Activated T-cell treated with anti-CD3 and anti-CD28 coated beads, Interleukin-2, amount 50 U/mL, for 72 hours (primary cell): Measurements from ENCODE around the gene MICAL2. TPM values are rescaled to one million over a fixed set of nuclear protein-coding genes. Genes with fewer than 3 reads are reported as not detected.

Source experiments
- ATAC-seq, 2 donors: fragments of 150-1000 bp; cut with Tn5 transposase; replicated peaks in 1 of 2; 2 replicates each; pipeline ENCODE4 v1.10.0; 2021; ENCODE audit warnings: moderate library complexity in 2 of 2, mild to moderate bottlenecking in 1 of 2
- DNase-seq, 2 donors: peaks; one replicate each; pipeline ENCODE4 v3.0.0; 2021 to 2022; ENCODE audit warnings: mixed read lengths in 1 of 2
- H3K27ac Mint-ChIP-seq: one replicate; pipeline ENCODE4 v1.8.0; 2022; ENCODE audit warnings: mild to moderate bottlenecking, moderate library complexity, mixed read lengths
- H3K27me3 Mint-ChIP-seq: one replicate; pipeline ENCODE4 v1.8.0; 2022; ENCODE audit warnings: low read depth, mixed read lengths
- H3K36me3 Mint-ChIP-seq, 2 donors: one replicate each; pipeline ENCODE4 v1.8.0; 2022; ENCODE audit warnings: mixed read lengths in 2 of 2, mild to moderate bottlenecking in 1 of 2; ENCODE audit not compliant: insufficient read depth in 2 of 2
- H3K4me1 Mint-ChIP-seq: one replicate; pipeline ENCODE4 v1.8.0; 2022; ENCODE audit warnings: low read depth, mixed read lengths
- H3K4me3 Mint-ChIP-seq, 2 donors: one replicate each; pipeline ENCODE4 v1.8.0; 2022; ENCODE audit warnings: mild to moderate bottlenecking in 2 of 2, mixed read lengths in 2 of 2, moderate library complexity in 2 of 2
- H3K9me3 Mint-ChIP-seq, 2 donors: one replicate each; pipeline ENCODE4 v1.8.0; 2022; ENCODE audit warnings: mixed read lengths in 2 of 2
- total RNA-seq, 2 donors: library from RNA; stranded (reverse); gene quantifications; one replicate each; pipeline ENCODE4 v1.2.3, GENCODE V29; 2022

MICAL2 gene
- total RNA-seq, 2 donors from 2014 or later: 227 to 322 TPM

GRCh38 chr11:12280838-12281565 lies 170.6 kb downstream of the MICAL2 start:
- peaks cover 25% of the 10 kb centered on the region for H3K4me1 Mint-ChIP-seq
- ATAC-seq (peak; percentile 74 to 83), DNase-seq (peak; percentile 26 to 53)

GRCh38 chr11:12281571-12282478 lies 171.4 kb downstream of the MICAL2 start:
- Mint-ChIP-seq H3K4me1 (peaks cover 25% of the 10 kb centered on the region), H3K27ac (no peak overlapping the region), H3K9me3 (no peaks in the 10 kb centered on the region), H3K4me3 (no peak overlapping the region), H3K27me3 (no peaks in the 10 kb centered on the region), H3K36me3 (no peaks in the 10 kb centered on the region)
- DNase-seq (peak; percentile 74 to 82), ATAC-seq (peak; percentile 53 to 54)

More at GRCh38 chr11:12280838-12281565, 170.6 kb downstream of the MICAL2 start:
- H3K36me3 Mint-ChIP-seq: no peaks in the 10 kb centered on the region
- H3K9me3 Mint-ChIP-seq: no peaks in the 10 kb centered on the region
- no peaks in the 10 kb centered on the region for H3K27me3 Mint-ChIP-seq
- peak overlapping the region in 1 of 2 donors; percentile 33 for H3K4me3 Mint-ChIP-seq
- no peak overlapping the region for H3K27ac Mint-ChIP-seq

GRCh38 chr11:12282676-12283075 lies 172.3 kb downstream of the MICAL2 start:
- no peak overlapping the region for H3K4me3 Mint-ChIP-seq
- ATAC-seq: no peak
- H3K4me1 Mint-ChIP-seq: peaks cover 25% of the 10 kb centered on the region
- H3K36me3 Mint-ChIP-seq: no peaks in the 10 kb centered on the region
- H3K27me3 Mint-ChIP-seq: no peaks in the 10 kb centered on the region
- no peaks in the 10 kb centered on the region for H3K9me3 Mint-ChIP-seq
- H3K27ac Mint-ChIP-seq: no peak overlapping the region
- no peak for DNase-seq

GRCh38 chr11:12284316-12285050 lies 174.1 kb downstream of the MICAL2 start:
- no peak overlapping the region for H3K4me3 Mint-ChIP-seq
- peaks cover 25% of the 10 kb centered on the region for H3K4me1 Mint-ChIP-seq
- H3K9me3 Mint-ChIP-seq: no peaks in the 10 kb centered on the region
- ATAC-seq (no peak), DNase-seq (no peak)
- H3K27me3 Mint-ChIP-seq: no peaks in the 10 kb centered on the region
- no peaks in the 10 kb centered on the region for H3K36me3 Mint-ChIP-seq
- H3K27ac Mint-ChIP-seq: no peak overlapping the region

DNA sequence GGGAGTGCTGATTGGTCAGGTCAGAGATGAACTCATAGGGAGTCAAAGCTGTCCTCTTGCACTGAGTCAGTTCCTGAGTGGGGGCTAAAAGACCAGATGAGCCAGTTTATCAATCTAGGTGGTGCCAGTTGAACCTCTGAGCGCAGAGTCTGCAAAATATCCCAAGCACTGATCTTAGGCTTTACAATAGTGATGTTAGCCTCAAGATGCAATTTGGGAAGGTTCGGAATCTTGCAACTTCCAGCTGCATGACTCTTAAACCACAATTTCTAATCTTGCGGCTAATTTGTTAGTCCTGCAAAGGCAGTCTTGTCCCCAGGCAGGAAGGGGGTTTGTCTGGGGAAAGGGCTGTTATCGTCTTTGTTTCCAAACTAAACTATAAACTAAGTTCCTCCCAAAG lies 174.7 kb downstream of the MICAL2 start:
- Mint-ChIP-seq H3K9me3 (no peaks in the 10 kb centered on the region), H3K27me3 (no peaks in the 10 kb centered on the region), H3K4me3 (no peak overlapping the region), H3K36me3 (no peaks in the 10 kb centered on the region), H3K4me1 (peaks cover 26% of the 10 kb centered on the region), H3K27ac (no peak overlapping the region)
- DNase-seq (no peak), ATAC-seq (no peak)

DNA sequence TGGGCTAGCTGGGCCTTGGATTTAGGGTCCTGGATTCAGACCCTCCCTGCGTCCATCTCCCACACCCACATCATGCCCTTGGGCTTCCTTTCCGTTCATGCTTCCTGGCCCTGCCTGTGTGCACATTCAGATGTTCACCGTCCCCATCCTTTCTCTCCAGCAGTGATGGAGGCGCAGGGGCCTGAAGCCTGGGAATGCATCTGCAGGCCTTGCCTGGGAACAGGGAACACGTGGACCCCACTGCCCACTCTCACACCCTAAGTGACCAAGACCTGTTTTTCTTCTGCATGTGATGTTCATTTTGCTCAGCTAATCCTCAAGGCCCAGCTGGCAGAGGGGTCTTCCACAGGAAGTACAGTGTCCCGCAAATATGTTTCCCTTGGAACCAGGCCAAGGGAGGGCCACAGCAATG lies 175.4 kb downstream of the MICAL2 start:
- Mint-ChIP-seq H3K4me1 (peaks cover 23% of the 10 kb centered on the region), H3K9me3 (no peaks in the 10 kb centered on the region), H3K4me3 (no peak overlapping the region), H3K36me3 (no peaks in the 10 kb centered on the region), H3K27me3 (no peaks in the 10 kb centered on the region), H3K27ac (no peak overlapping the region)
- DNase-seq (no peak), ATAC-seq (no peak)

DNA sequence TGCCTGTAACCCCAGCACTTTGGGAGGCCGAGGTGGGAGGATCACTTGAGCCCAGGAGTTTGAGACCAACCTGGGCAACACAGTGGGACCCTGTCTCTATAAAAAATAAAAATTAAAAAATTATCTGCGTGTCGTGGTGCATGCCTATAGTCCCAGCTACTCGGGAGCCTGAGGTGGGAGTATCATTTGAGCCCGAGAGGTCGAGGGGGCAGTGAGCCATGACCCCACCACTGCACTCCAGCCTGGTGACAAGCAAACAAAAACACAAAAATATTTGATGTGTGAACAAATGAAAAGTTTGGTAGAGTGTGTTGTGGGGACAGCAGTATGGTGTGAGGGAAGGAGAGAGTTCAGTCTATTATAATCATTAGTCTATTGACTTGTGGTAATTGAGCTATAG lies 176.2 kb downstream of the MICAL2 start:
- DNase-seq (no peak), ATAC-seq (no peak)
- Mint-ChIP-seq H3K36me3 (no peaks in the 10 kb centered on the region), H3K27me3 (no peaks in the 10 kb centered on the region), H3K27ac (no peak overlapping the region), H3K4me3 (no peak overlapping the region), H3K4me1 (peaks cover 15% of the 10 kb centered on the region), H3K9me3 (no peaks in the 10 kb centered on the region)

DNA sequence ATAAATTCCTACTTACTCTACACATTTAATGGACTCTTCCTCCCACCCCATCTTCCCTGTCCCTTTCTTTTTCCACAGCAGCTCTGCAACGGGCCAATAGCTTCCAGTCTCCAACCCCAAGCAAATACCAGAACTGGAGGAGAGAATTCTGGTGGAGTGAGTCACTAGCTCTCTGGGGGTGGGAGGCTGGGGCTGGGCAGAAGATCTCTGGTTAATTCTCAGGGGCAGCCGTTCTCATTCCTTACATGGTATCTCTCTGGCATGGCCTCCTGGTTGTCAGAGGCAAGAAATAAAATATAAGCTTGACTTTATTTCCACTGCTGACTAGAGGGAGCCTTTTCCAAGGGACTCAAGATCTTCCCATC lies 176.6 kb downstream of the MICAL2 start:
- Mint-ChIP-seq H3K27me3 (no peaks in the 10 kb centered on the region), H3K27ac (no peak overlapping the region), H3K36me3 (no peaks in the 10 kb centered on the region), H3K9me3 (no peaks in the 10 kb centered on the region), H3K4me3 (no peak overlapping the region), H3K4me1 (peaks cover 13% of the 10 kb centered on the region)
- no peak for ATAC-seq
- no peak for DNase-seq

- H3K36me3 Mint-ChIP-seq: no peaks in the 10 kb centered on the region
- ATAC-seq: peak in 1 of 2 donors; percentile 19
- no peak overlapping the region for H3K4me3 Mint-ChIP-seq
- no peaks in the 10 kb centered on the region for H3K9me3 Mint-ChIP-seq
- no peaks in the 10 kb centered on the region for H3K27me3 Mint-ChIP-seq
- H3K27ac Mint-ChIP-seq: no peak overlapping the region
- DNase-seq: no peak
- H3K4me1 Mint-ChIP-seq: peaks cover 10% of the 10 kb centered on the region
These were observed 177.2 kb downstream of the MICAL2 start for GRCh38 chr11:12287374-12288211.

GRCh38 chr11:12288212-12288930 lies 178.0 kb downstream of the MICAL2 start:
- ATAC-seq: peak; percentile 29
- DNase-seq: peak; percentile 47 to 53
- H3K4me1 Mint-ChIP-seq: peaks cover 10% of the 10 kb centered on the region
- H3K27ac Mint-ChIP-seq: no peak overlapping the region
- no peaks in the 10 kb centered on the region for H3K9me3 Mint-ChIP-seq
- no peak overlapping the region for H3K4me3 Mint-ChIP-seq
- H3K36me3 Mint-ChIP-seq: no peaks in the 10 kb centered on the region
- no peaks in the 10 kb centered on the region for H3K27me3 Mint-ChIP-seq

DNA sequence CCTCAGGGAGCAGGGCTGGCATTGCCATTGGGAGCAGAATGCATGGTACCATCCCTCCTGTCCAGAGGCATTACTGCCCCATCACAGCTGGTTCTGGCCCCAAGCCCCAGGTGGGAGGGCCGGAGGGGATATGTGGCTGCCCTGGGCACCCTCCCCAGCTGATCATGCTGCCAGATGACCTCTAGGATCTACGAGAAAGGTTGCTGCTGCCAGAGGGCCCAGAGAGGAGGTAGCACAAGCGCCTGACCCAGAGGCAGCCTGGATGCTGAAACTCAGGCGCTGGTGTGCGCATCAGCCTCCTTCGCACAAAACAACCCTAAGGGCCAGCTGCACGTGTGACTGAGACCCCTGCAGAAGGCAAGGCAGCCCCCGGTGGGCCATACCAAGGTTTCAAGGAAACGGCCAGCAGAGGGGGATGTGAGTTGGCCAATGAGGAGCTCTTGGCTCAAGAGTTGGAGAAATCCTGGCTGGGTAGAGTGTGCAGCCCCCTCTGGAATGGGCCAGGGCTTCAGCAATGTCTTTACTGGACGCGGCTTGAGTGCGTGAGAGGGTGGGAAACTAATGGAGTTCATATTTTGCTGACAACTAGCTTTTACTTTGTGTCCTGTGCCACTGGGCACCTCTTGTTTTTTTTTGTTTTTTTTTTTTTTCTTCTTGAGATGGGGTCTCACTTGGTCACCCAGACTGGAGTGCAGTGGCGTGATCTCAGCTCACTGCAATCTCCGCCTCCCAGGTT lies 178.7 kb downstream of the MICAL2 start:
- peaks cover 10% of the 10 kb centered on the region for H3K4me1 Mint-ChIP-seq
- ATAC-seq (no peak), DNase-seq (no peak)
- H3K36me3 Mint-ChIP-seq: no peaks in the 10 kb centered on the region
- H3K9me3 Mint-ChIP-seq: no peaks in the 10 kb centered on the region
- H3K27me3 Mint-ChIP-seq: no peaks in the 10 kb centered on the region
- H3K27ac Mint-ChIP-seq: no peak overlapping the region
- H3K4me3 Mint-ChIP-seq: no peak overlapping the region
